PC-9 (cell line): ENCODE data around the gene CDC42EP2.

ENCODE experiments used
- CTCF ChIP-seq: fragments of 200-600 bp; sonication (generic); conservative IDR thresholded peaks from 2 replicates; pipeline ENCODE4 v1.6.1; 2017; ENCODE audit warnings: mixed run types, antibody characterized with exemption, mild to moderate bottlenecking, moderate library complexity
- EZH2 ChIP-seq: fragments of 200-600 bp; sonication (generic); IDR thresholded peaks from 2 replicates; pipeline ENCODE4 v1.8.0; 2017; ENCODE audit warnings: antibody characterized with exemption, low read depth

GRCh38 chr11:65338676-65339075 lies 24.0 kb downstream of the CDC42EP2 start:
- TF ChIP-seq CTCF (no peak), EZH2 (no peak)
